Measurements from ENCODE around the gene CEP104.

GRCh38 chr1:3898994-3899753 is 42.2 kb upstream of the CEP104 start:
- TF ChIP-seq CTCF (conservative IDR thresholded peaks at IDR 0.05) (no peak; the same call in 1 of the 2 replicates), EZH2 (IDR thresholded peaks at IDR 0.05; ENCODE audit: low read depth) (no peak)

Data from PC-9 (cell line).